Keratinocyte (primary cell): ENCODE measurements around the gene USP8. TPM values are rescaled to one million over a fixed set of nuclear protein-coding genes. Genes with fewer than 3 reads are reported as not detected.

Experiments used
- DNase-seq: peaks from one replicate; pipeline ENCODE4 v3.0.0-alpha.2; 2011; ENCODE audit warnings: low read depth, missing footprints, low spot score
- FAIRE-seq: peaks from 2 replicates; lab custom pipeline; 2011; peaks lifted over from hg19 to GRCh38; lab: Jason Lieb, UNC
- H2AFZ ChIP-seq: 2 replicates; pipeline ENCODE4 v1.6.0; 2012; ENCODE audit warnings: low read length, control low read depth, inconsistent platforms; ENCODE audit not compliant: control insufficient read depth
- H3K27ac ChIP-seq: 2 replicates; pipeline ENCODE4 v1.5.1; 2011; ENCODE audit warnings: low read length; ENCODE audit not compliant: control insufficient read depth, insufficient read depth
- H3K27me3 ChIP-seq: 3 replicates; pipeline ENCODE4 v1.6.0; 2011; ENCODE audit warnings: low read length; ENCODE audit not compliant: control insufficient read depth, insufficient read depth; ENCODE audit errors: extremely low read depth
- H3K36me3 ChIP-seq, 2 experiments: 2 replicates in 1 of 2; 3 replicates in 1 of 2; pipeline ENCODE4 v1.5.1; 2011; ENCODE audit warnings: low read length in 2 of 2, mild to moderate bottlenecking in 1 of 2; ENCODE audit not compliant: control insufficient read depth in 2 of 2, insufficient read depth in 2 of 2; ENCODE audit errors: extremely low read depth in 1 of 2
- H3K4me1 ChIP-seq: 3 replicates; pipeline ENCODE4 v1.5.1; 2011; ENCODE audit warnings: low read length; ENCODE audit not compliant: control insufficient read depth, insufficient read depth; ENCODE audit errors: extremely low read depth
- H3K4me2 ChIP-seq: 3 replicates; pipeline ENCODE4 v1.6.0; 2011; ENCODE audit warnings: low read depth, low read length; ENCODE audit not compliant: control insufficient read depth, insufficient read depth; ENCODE audit errors: extremely low read depth
- H3K4me3 ChIP-seq, 3 experiments: fragments of 200-600 bp in 1 of 3; sonication (generic) in 1 of 3; 2 replicates in 2 of 3; 3 replicates in 1 of 3; pipeline ENCODE4 v1.5.1; 2011 to 2016; ENCODE audit warnings: low read length in 3 of 3, mild to moderate bottlenecking in 3 of 3, control low read depth in 2 of 3, inconsistent platforms in 1 of 3, low read depth in 1 of 3, mixed read lengths in 1 of 3, mixed run types in 1 of 3, moderate library complexity in 1 of 3; ENCODE audit not compliant: control insufficient read depth in 2 of 3, insufficient read depth in 2 of 3; ENCODE audit errors: extremely low read depth in 1 of 3
- H3K79me2 ChIP-seq: 2 replicates; pipeline ENCODE4 v1.6.0; 2012; ENCODE audit warnings: low read length; ENCODE audit not compliant: control insufficient read depth, insufficient read depth
- H3K9ac ChIP-seq: 3 replicates; pipeline ENCODE4 v1.6.0; 2011; ENCODE audit warnings: low read length; ENCODE audit not compliant: control insufficient read depth, insufficient read depth; ENCODE audit errors: extremely low read depth
- H3K9me1 ChIP-seq: 3 replicates; pipeline ENCODE4 v1.6.0; 2011; ENCODE audit warnings: low read length; ENCODE audit not compliant: control insufficient read depth, insufficient read depth; ENCODE audit errors: extremely low read depth
- H3K9me3 ChIP-seq: 2 replicates; pipeline ENCODE4 v1.5.1; 2012; ENCODE audit warnings: low read depth, low read length; ENCODE audit not compliant: control insufficient read depth
- H4K20me1 ChIP-seq: 3 replicates; pipeline ENCODE4 v1.6.0; 2011; ENCODE audit warnings: low read length; ENCODE audit not compliant: control insufficient read depth, insufficient read depth; ENCODE audit errors: extremely low read depth
- CTCF ChIP-seq, 3 experiments: IDR thresholded peaks in 1 of 3; conservative IDR thresholded peaks in 1 of 3; optimal IDR thresholded peaks in 1 of 3; 2 replicates in 2 of 3; 3 replicates in 1 of 3; pipeline versions ENCODE3 to v1.5.1; 2011; ENCODE audit warnings: low read length in 3 of 3, mild to moderate bottlenecking in 3 of 3, moderate library complexity in 2 of 3, control low read depth in 1 of 3, inconsistent platforms in 1 of 3; ENCODE audit not compliant: insufficient read depth in 2 of 3; ENCODE audit errors: extremely low read depth in 1 of 3
- EZH2 ChIP-seq: IDR thresholded peaks from one replicate; pipeline ENCODE4 v1.6.1; 2012; ENCODE audit warnings: inconsistent platforms, mild to moderate bottlenecking, low read length, moderate library complexity
- dilution Hi-C: fragments of 300-500 bp; cut with MboI; formaldehyde crosslinking; loops from one replicate; pipeline ENCODE4 v1.7.0; 2020; ENCODE audit warnings: low sequenced_read_pairs; ENCODE audit not compliant: extremely low pct_ligation_motif_present
- polyA plus RNA-seq, 5 experiments: library from polyadenylated mRNA; depleted of rRNA in 3 of 5; stranded (reverse) in 3 of 5; stranded (forward) in 1 of 5; unstranded in 1 of 5; fragments of >200 nt; gene quantifications; 1 replicate in 1 of 5; 2 replicates in 3 of 5; 3 replicates in 1 of 5; pipeline versions ENCODE4 v1.2.1 to v1.2.3, GENCODE V29; 2011 to 2012; ENCODE audit warnings: missing spikeins in 2 of 5, low read depth in 1 of 5, low replicate concordance in 1 of 5

USP8 gene
- polyA plus RNA-seq, 1 donor (not counting 4 experiments of a cell fraction or from before 2014, with no cell fraction given), result 47.4 TPM

GRCh38 chr15:50484781-50485180 is 60.6 kb downstream of the USP8 start:
- Histone ChIP-seq H4K20me1 (no peaks in the 10 kb centered on the region), H2AFZ (no peak overlapping the region), H3K79me2 (no peaks in the 10 kb centered on the region), H3K9me1 (no peaks in the 10 kb centered on the region), H3K9ac (no peak overlapping the region), H3K4me3 (no peak overlapping the region), H3K27me3 (no peaks in the 10 kb centered on the region), H3K27ac (no peak overlapping the region), H3K4me2 (no peak overlapping the region), H3K36me3 (peaks cover 10 to 19% of the 10 kb centered on the region in 2 experiments), H3K4me1 (no peaks in the 10 kb centered on the region), H3K9me3 (no peaks in the 10 kb centered on the region)
- DNase-seq (no peak), FAIRE-seq (no peak)
- dilution Hi-C loops, result no loop called here
- no peak for TF ChIP-seq CTCF (optimal IDR thresholded peaks at IDR 0.05 in 1 of 3, IDR thresholded peaks at IDR 0.05 in 1 of 3, conservative IDR thresholded peaks at IDR 0.05 in 1 of 3; ENCODE audit: extremely low read depth in 1 of 3, insufficient read depth in 2 of 3, low read length in 3 of 3)
- TF ChIP-seq EZH2, result no peak

- dilution Hi-C loops, result no loop called here
- Histone ChIP-seq H3K9me3 (no peaks in the 10 kb centered on the region), H3K36me3 (peaks cover 11 to 19% of the 10 kb centered on the region in 2 experiments), H3K9ac (no peak overlapping the region), H3K9me1 (no peaks in the 10 kb centered on the region), H3K79me2 (no peaks in the 10 kb centered on the region), H2AFZ (no peak overlapping the region), H3K4me1 (no peaks in the 10 kb centered on the region), H3K4me2 (no peak overlapping the region), H3K4me3 (no peak overlapping the region), H3K27me3 (no peaks in the 10 kb centered on the region), H4K20me1 (no peaks in the 10 kb centered on the region), H3K27ac (no peak overlapping the region)
- no peak for DNase-seq
- TF ChIP-seq CTCF (optimal IDR thresholded peaks at IDR 0.05 in 1 of 3, IDR thresholded peaks at IDR 0.05 in 1 of 3, conservative IDR thresholded peaks at IDR 0.05 in 1 of 3; ENCODE audit: extremely low read depth in 1 of 3, insufficient read depth in 2 of 3, low read length in 3 of 3), result no peak
- TF ChIP-seq EZH2, result no peak
- FAIRE-seq, result no peak
These were observed 61.2 kb downstream of the USP8 start for GRCh38 chr15:50485389-50485788.
